Measurements from ENCODE around the gene BCAN. TPM values are rescaled to one million over a fixed set of nuclear protein-coding genes. Genes with fewer than 3 reads are reported as not detected.

The BCAN gene
- polyA plus RNA-seq, 1 donor (not counting 4 experiments of a cell fraction or from before 2014, with no cell fraction given): not detected

- Histone ChIP-seq H3K9me1 (ENCODE audit: control insufficient read depth, extremely low read depth, insufficient read depth, low read length) (no peaks in the 10 kb centered on the region), H3K9ac (ENCODE audit: control insufficient read depth, extremely low read depth, insufficient read depth, low read length) (no peak overlapping the region), H3K27ac (ENCODE audit: control insufficient read depth, insufficient read depth, low read length) (no peak overlapping the region), H3K9me3 (ENCODE audit: control insufficient read depth, low read depth, low read length) (no peaks in the 10 kb centered on the region), H3K27me3 (ENCODE audit: control insufficient read depth, extremely low read depth, insufficient read depth, low read length) (no peaks in the 10 kb centered on the region), H3K36me3 (ENCODE audit: control insufficient read depth in 2 of 2, extremely low read depth in 1 of 2, insufficient read depth in 2 of 2, low read length in 2 of 2) (peaks cover 43 to 45% of the 10 kb centered on the region in 2 experiments), H3K79me2 (ENCODE audit: control insufficient read depth, insufficient read depth, low read length) (peaks cover 15% of the 10 kb centered on the region), H3K4me3 (ENCODE audit: control insufficient read depth in 2 of 3, extremely low read depth in 1 of 3, insufficient read depth in 2 of 3, low read depth in 1 of 3, low read length in 3 of 3) (no peak overlapping the region), H4K20me1 (ENCODE audit: control insufficient read depth, extremely low read depth, insufficient read depth, low read length) (no peaks in the 10 kb centered on the region), H3K4me1 (ENCODE audit: control insufficient read depth, extremely low read depth, insufficient read depth, low read length) (peaks cover 11% of the 10 kb centered on the region), H3K4me2 (ENCODE audit: control insufficient read depth, extremely low read depth, insufficient read depth, low read depth, low read length) (no peak overlapping the region), H2AFZ (ENCODE audit: control insufficient read depth, low read length) (no peak overlapping the region)
- dilution Hi-C loops (cut with MboI; ENCODE audit: extremely low pct_ligation_motif_present, low sequenced_read_pairs): no loop called here
- no peak for TF ChIP-seq CTCF (optimal IDR thresholded peaks at IDR 0.05 in 1 of 3, IDR thresholded peaks at IDR 0.05 in 1 of 3, conservative IDR thresholded peaks at IDR 0.05 in 1 of 3; ENCODE audit: extremely low read depth in 1 of 3, insufficient read depth in 2 of 3, low read length in 3 of 3)
- no peak for TF ChIP-seq EZH2 (IDR thresholded peaks at IDR 0.05; ENCODE audit: low read length)
- DNase-seq (ENCODE audit: low read depth, low spot score) (no peak), FAIRE-seq (no peak)
These were observed 47.7 kb upstream of the BCAN start for GRCh38 chr1:156594190-156594589.

GRCh38 chr1:156595016-156595415 lies 46.9 kb upstream of the BCAN start:
- Histone ChIP-seq H3K9me1 (ENCODE audit: control insufficient read depth, extremely low read depth, insufficient read depth, low read length) (no peaks in the 10 kb centered on the region), H3K79me2 (ENCODE audit: control insufficient read depth, insufficient read depth, low read length) (peaks cover 23% of the 10 kb centered on the region), H3K4me3 (ENCODE audit: control insufficient read depth in 2 of 3, extremely low read depth in 1 of 3, insufficient read depth in 2 of 3, low read depth in 1 of 3, low read length in 3 of 3) (no peak overlapping the region), H3K36me3 (ENCODE audit: control insufficient read depth in 2 of 2, extremely low read depth in 1 of 2, insufficient read depth in 2 of 2, low read length in 2 of 2) (peaks cover 43 to 45% of the 10 kb centered on the region in 2 experiments), H2AFZ (ENCODE audit: control insufficient read depth, low read length) (no peak overlapping the region), H3K4me2 (ENCODE audit: control insufficient read depth, extremely low read depth, insufficient read depth, low read depth, low read length) (no peak overlapping the region), H3K4me1 (ENCODE audit: control insufficient read depth, extremely low read depth, insufficient read depth, low read length) (peaks cover 18% of the 10 kb centered on the region), H3K27me3 (ENCODE audit: control insufficient read depth, extremely low read depth, insufficient read depth, low read length) (no peaks in the 10 kb centered on the region), H4K20me1 (ENCODE audit: control insufficient read depth, extremely low read depth, insufficient read depth, low read length) (no peaks in the 10 kb centered on the region), H3K9ac (ENCODE audit: control insufficient read depth, extremely low read depth, insufficient read depth, low read length) (no peak overlapping the region), H3K9me3 (ENCODE audit: control insufficient read depth, low read depth, low read length) (no peaks in the 10 kb centered on the region), H3K27ac (ENCODE audit: control insufficient read depth, insufficient read depth, low read length) (no peak overlapping the region)
- FAIRE-seq: no peak
- dilution Hi-C loops (cut with MboI; ENCODE audit: extremely low pct_ligation_motif_present, low sequenced_read_pairs): no loop called here
- TF ChIP-seq EZH2 (IDR thresholded peaks at IDR 0.05; ENCODE audit: low read length) (no peak), CTCF (optimal IDR thresholded peaks at IDR 0.05 in 1 of 3, IDR thresholded peaks at IDR 0.05 in 1 of 3, conservative IDR thresholded peaks at IDR 0.05 in 1 of 3; ENCODE audit: extremely low read depth in 1 of 3, insufficient read depth in 2 of 3, low read length in 3 of 3) (no peak)
- DNase-seq (ENCODE audit: low read depth, low spot score): no peak

Data from keratinocyte (primary cell).